HG03469 (cell line): ENCODE results near the gene ABCD4.

Experiments
- ATAC-seq: cut with Tn5 transposase; IDR thresholded peaks from one replicate; pipeline ENCODE4 v1.9.1; 2021; ENCODE audit warnings: mild to moderate bottlenecking, moderate library complexity, moderate number of reproducible peaks; ENCODE audit not compliant: unreplicated experiment

ABCD4 gene

DNA sequence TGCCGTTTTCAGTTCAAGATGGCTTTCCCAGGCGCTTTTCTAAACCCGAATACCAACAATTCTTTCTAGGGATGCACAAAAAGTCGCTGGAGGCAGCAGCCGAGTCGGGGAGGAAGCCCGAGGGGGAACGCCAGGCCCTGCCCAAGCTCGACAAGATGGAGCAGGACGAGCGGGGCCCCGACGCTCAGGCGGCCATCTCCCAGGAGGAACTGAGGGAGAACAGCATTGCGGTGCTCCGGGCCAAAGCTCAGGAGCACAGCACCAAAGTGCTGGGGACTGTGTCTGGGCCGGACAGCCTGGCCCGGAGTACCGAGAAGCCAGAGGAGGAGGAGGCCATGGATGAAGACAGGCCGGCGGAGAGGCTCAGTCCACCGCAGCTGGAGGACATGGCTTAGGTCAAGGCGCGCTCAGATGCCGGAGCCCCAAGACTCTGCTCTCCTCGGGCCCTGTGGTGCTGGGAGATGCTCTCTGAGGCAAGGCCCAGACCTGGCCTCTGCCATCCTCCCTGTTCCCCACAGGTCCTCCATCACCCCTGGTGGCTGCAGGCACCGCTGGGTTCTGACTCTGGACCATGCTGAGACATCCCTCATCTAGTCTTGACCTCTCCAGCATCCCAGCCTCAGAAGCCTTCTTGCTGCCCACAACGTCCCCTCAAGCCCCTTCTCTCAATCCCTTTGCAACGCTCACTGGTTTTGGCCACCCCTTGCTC lies 42.1 kb downstream of the ABCD4 start:
- no peak for ATAC-seq

DNA sequence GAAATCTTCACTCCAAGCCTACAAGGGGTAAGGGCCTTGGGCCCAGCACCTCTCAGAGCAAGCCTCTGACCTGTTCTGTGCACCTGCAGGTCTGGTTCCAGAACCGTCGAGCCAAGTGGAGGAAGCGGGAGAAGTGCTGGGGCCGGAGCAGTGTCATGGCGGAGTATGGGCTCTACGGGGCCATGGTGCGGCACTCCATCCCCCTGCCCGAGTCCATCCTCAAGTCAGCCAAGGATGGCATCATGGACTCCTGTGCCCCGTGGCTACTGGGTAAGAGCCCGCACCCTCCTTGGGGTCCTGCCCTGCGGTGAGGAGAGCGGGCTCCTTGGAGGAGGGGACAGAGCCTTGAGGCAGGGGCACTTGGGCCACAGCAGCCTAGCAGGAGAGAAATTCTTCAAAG lies 43.2 kb downstream of the ABCD4 start:
- ATAC-seq = no peak

DNA sequence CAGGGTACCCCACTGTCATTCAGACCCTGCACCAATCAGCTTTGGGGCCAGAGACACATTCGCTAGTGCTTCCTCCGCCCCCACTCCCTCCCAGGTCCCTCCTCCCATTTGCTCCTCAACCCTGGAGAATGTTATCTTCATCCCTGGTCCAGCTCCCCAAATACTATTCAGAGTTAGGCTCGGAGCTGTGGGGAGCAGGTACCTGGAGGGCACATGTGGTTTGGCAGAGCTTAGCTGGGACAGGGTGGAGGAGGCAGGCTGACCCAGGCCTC lies 44.0 kb downstream of the ABCD4 start:
- ATAC-seq = no peak

- ATAC-seq = no peak
These were observed 44.6 kb downstream of the ABCD4 start for GRCh38 chr14:74257941-74258763.

GRCh38 chr14:74257078-74257940 lies 45.4 kb downstream of the ABCD4 start:
- no peak for ATAC-seq

GRCh38 chr14:74255281-74255680 lies 47.5 kb downstream of the ABCD4 start:
- no peak for ATAC-seq

DNA sequence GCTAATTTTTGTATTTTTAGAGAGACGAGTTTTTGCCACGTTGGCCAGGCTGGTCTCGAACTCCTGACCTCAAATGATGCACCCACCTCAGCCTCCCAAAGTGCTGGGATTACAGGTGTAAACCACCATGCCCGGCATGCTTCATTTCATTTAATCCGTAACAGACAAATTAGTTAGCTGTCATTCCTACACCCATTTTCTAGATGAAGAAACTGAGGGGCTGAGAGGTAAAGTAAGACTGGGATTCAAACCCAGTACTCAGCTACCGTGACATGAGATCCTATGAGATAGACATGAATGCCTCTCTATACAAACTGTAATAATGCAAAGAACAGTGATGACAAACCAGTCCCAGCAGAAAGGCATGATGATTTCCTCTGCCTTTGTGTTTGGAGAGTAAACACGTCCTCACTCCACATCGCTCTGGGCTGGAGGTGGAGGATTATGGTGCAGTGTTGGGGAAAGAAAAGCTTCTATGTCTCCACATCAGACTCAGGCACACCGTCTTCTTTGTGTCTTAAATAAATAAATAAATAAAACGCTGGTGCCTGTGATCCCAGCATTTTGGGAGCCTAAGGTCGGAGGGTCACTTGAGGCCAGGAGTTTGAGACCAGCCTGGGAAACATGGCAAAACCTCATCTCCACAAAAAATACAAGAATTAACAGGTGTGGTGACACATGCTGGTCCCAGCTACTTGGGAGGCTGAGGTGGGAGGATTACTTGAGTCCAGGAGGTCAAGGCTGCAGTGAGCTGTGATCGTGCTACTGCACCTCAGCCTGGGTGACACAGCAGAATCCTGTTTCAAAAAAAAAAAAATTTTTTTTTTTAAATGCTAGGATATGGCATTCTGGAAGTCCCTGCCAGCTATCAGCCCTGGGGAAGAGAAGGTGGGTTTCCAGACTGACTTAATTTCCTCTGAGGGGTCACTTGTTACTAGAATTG lies 53.0 kb downstream of the ABCD4 start:
- no peak for ATAC-seq

GRCh38 chr14:74248017-74248416 lies 54.7 kb downstream of the ABCD4 start:
- no peak for ATAC-seq

DNA sequence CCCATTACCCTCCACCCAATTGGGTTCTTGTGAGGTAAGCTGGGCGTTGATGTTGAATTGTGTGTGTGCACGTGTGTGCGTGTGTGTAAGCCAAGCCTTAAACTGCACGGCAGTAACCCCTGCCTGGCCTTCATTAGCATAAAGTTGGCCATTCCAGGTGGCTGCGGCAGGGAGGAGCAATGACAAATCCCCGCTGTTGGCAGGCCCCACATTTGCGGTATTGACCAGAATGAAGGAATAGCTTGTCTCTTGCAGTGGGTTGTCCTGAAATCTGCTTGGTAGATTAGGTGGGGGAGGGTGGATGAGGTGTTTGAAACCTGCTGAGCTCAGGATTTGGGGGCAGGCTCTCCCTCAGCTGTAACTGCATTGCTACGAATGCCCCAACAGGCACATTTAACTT lies 56.2 kb downstream of the ABCD4 start:
- ATAC-seq = no peak

- ATAC-seq = no peak
These were observed 57.4 kb downstream of the ABCD4 start for GRCh38 chr14:74245292-74245691.

DNA sequence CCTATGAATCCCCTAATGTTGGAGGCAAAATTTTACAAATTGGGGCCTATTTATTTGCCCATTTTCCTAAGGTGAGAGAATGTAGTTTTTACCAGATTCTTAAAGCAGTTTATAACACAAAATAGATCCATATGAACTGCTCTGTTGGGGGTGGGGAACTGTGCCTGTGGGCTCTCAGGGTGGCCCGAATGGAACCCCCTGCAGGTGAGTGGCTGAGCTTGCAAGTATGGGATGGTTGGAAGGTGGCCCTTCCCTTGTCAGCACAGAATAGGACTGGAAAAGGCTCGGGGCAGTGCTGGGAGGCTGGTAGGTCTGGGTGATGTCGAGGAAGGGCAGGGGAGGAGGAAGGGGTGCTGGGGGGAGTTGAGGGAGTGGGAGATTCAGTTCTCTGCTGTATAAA lies 58.6 kb downstream of the ABCD4 start:
- no peak for ATAC-seq

DNA sequence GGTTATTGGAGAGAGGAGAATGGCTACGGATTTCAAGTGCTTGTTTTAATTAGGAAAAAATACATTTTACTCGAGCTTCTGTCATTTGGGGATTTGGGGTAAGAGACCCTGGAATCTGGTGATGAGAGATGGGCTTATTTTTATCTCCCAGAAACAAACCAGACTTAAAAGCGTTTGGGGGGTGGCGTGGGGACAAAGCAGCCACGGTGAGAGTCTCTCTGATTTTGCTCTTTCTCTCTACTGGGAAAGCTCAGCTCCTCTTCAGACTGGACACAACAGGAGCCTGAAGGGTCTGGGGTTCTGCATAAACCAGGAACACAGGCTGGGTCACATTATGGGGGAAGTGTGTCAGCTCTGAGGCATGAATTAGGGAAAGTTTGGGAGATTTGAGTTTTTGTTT lies 59.7 kb downstream of the ABCD4 start:
- no peak for ATAC-seq

- no peak for ATAC-seq
These were observed 60.0 kb downstream of the ABCD4 start for GRCh38 chr14:74242780-74243042.

GRCh38 chr14:74242021-74242779 lies 60.5 kb downstream of the ABCD4 start:
- ATAC-seq = no peak

GRCh38 chr14:74241652-74242017 lies 61.1 kb downstream of the ABCD4 start:
- ATAC-seq = no peak

DNA sequence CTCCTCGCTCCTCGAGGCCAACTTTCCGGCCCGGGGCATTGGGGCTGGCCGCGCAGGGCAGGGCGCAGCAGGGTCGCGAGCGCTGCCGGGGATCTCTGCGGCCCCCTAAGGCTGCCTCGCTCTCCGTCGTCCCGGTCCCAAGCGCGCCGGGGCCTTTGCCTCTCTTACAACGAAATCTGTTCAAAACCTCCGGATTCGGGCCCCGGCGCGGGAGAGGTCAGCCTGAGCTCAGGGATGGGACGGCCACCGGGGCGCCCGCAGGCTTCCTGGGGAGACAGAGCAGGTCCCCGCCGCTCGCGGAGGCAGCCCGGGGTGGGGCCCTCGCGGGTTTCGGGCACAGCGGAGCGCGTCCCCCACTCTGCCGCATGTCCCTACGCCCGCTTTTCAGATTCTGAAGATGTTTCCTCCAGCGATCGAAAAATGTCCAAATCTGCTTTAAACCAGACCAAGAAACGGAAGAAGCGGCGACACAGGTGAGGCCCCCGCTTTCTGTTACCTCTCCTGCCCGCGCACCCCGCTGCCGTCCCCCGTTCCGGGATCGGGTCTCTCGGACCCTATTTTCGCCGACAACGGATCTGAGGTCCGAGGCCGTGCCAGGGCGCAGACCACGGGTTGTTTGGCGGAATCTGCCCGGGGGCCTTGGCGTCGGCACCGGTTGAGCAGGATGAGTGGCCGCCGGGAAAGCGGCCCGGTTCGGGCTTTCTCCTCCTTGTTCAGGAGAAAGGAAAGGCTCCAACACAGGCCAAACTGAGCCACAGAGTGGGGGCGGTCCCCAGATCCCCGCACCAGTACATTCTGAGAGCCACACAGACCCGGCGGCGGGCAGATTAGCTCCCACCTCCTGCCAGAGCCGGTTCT lies 61.7 kb downstream of the ABCD4 start:
- ATAC-seq = no peak

GRCh38 chr14:74239848-74240793 lies 62.6 kb downstream of the ABCD4 start:
- ATAC-seq = no peak
